Loucy (cell line): Measurements from ENCODE around the gene CIITA.

Experiments used
- H2AFZ ChIP-seq: fragments of 200-600 bp; sonication (generic); 2 replicates; pipeline ENCODE4 v1.6.0; 2016; ENCODE audit warnings: antibody characterized with exemption, mild to moderate bottlenecking, low read length, moderate library complexity
- H3F3A ChIP-seq: fragments of 200-600 bp; 2 replicates; pipeline ENCODE4 v1.6.0; 2016; ENCODE audit warnings: antibody characterized with exemption, low read depth, mild to moderate bottlenecking
- H3K27me3 ChIP-seq: fragments of 200-600 bp; sonication (generic); 2 replicates; pipeline ENCODE4 v1.6.1; 2014; ENCODE audit warnings: low read length, mild to moderate bottlenecking; ENCODE audit not compliant: insufficient read depth, poor library complexity, severe bottlenecking
- H3K36me3 ChIP-seq: fragments of 200-600 bp; sonication (generic); 2 replicates; pipeline ENCODE4 v1.6.1; 2016; ENCODE audit warnings: low read length; ENCODE audit not compliant: insufficient read depth
- H3K4me1 ChIP-seq: fragments of 200-600 bp; sonication (generic); 2 replicates; pipeline ENCODE4 v1.5.1; 2014; ENCODE audit warnings: low read length, mild to moderate bottlenecking; ENCODE audit not compliant: insufficient read depth, poor library complexity, severe bottlenecking
- H3K4me2 ChIP-seq: fragments of 200-600 bp; sonication (generic); 2 replicates; pipeline ENCODE4 v1.6.0; 2014; ENCODE audit warnings: antibody characterized with exemption, low read length, low read depth, mild to moderate bottlenecking; ENCODE audit not compliant: poor library complexity, severe bottlenecking
- H3K4me3 ChIP-seq: fragments of 200-600 bp; sonication (generic); 2 replicates; pipeline ENCODE4 v1.5.1; 2014; ENCODE audit warnings: low read length, mild to moderate bottlenecking, mixed read lengths; ENCODE audit not compliant: poor library complexity, severe bottlenecking
- H3K79me2 ChIP-seq: fragments of 200-600 bp; sonication (generic); 2 replicates; pipeline ENCODE4 v1.6.1; 2014; ENCODE audit warnings: low read length; ENCODE audit not compliant: insufficient read depth
- H3K9ac ChIP-seq: fragments of 200-600 bp; sonication (generic); 2 replicates; pipeline ENCODE4 v1.6.0; 2014; ENCODE audit warnings: mild to moderate bottlenecking, low read depth, low read length, moderate library complexity; ENCODE audit not compliant: poor library complexity, severe bottlenecking
- H3K9me2 ChIP-seq: fragments of 200-600 bp; sonication (generic); replicated peaks from 2 replicates; pipeline ENCODE4 v1.6.1; 2016; ENCODE audit warnings: low read depth, low read length, mixed read lengths
- H3K9me3 ChIP-seq: fragments of 200-600 bp; sonication (generic); 2 replicates; pipeline ENCODE4 v1.6.1; 2014; ENCODE audit warnings: mild to moderate bottlenecking, antibody characterized with exemption, low read length, low read depth; ENCODE audit not compliant: insufficient read depth
- H4K20me1 ChIP-seq: fragments of 200-600 bp; sonication (generic); 2 replicates; pipeline ENCODE4 v1.6.0; 2014; ENCODE audit warnings: antibody characterized with exemption, low read length, mild to moderate bottlenecking; ENCODE audit not compliant: insufficient read depth, poor library complexity, severe bottlenecking
- EZH2phosphoT487 ChIP-seq: fragments of 200-600 bp; IDR thresholded peaks from 2 replicates; pipeline ENCODE4 v1.6.1; 2018; ENCODE audit warnings: antibody characterized with exemption, mild to moderate bottlenecking, moderate library complexity, borderline replicate concordance
- TF ChIP-seq, protein P1 (sequence below): fragments of 200-600 bp; sonication (generic); conservative IDR thresholded peaks from 2 replicates; pipeline ENCODE4 v1.5.1; 2014; ENCODE audit warnings: mild to moderate bottlenecking, antibody characterized with exemption, low read length

Gene CIITA

DNA sequence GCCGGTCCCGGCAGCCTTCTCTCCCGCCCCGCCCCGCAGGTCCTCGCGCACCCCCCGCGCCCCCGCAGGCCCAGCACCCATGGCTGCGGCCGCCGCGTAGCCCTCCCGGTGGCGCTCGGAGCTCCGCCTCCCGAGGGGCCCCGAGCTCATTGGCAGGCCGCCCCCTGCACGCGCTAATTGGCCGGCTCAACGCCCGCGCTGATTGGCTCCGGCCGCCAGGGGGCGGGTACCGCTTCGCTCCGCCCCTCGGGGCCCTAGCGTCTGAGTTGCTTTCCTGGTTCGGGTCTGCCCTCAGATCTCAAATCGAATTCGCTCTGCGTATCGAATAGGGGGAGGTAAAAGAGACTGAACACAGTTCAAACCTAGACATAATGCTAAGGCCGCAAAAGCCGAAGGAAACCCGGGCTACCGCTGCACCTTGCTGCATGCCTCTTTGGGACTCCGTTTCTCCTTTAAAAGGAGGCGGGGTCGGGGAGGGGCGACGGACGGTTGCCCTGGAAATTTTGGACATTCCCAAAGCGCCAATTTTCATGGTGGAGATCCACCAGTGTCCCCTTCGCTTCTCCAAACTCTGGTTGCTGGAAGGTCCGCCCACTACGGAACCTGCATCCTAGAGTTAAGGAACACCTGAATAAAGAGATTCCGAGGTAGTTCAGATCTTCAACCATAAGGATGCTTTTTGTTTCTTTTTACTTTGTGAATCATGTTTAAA is 65.5 kb downstream of the CIITA start, which contains the start of gene DEXI:
DEXI (minus strand) TSS at position 117 of the 712 bp plus-strand sequence. CDS start 463 bp downstream, outside the sequence.
- H3F3A ChIP-seq, result peaks cover 2% of the 10 kb centered on the region; the same call in 1 of the 2 replicates
- peaks cover 43% of the 10 kb centered on the region; the same call in 1 of the 2 replicates for H3K79me2 ChIP-seq
- H3K4me1 ChIP-seq, result peaks cover 42% of the 10 kb centered on the region
- H2AFZ ChIP-seq, result peak within 1 kb of the TSS; percentile 94
- no peaks in the 10 kb centered on the region for H3K36me3 ChIP-seq
- H4K20me1 ChIP-seq, result peaks cover 11% of the 10 kb centered on the region
- H3K4me3 ChIP-seq, result peak within 1 kb of the TSS; percentile 81
- H3K27me3 ChIP-seq, result no peaks in the 10 kb centered on the region
- no peaks in the 10 kb centered on the region for H3K9me2 ChIP-seq
- H3K9ac ChIP-seq, result peak within 1 kb of the TSS; percentile 71
- H3K9me3 ChIP-seq, result no peaks in the 10 kb centered on the region
- H3K4me2 ChIP-seq, result peak within 1 kb of the TSS; percentile 87
- TF ChIP-seq, protein P1, sequence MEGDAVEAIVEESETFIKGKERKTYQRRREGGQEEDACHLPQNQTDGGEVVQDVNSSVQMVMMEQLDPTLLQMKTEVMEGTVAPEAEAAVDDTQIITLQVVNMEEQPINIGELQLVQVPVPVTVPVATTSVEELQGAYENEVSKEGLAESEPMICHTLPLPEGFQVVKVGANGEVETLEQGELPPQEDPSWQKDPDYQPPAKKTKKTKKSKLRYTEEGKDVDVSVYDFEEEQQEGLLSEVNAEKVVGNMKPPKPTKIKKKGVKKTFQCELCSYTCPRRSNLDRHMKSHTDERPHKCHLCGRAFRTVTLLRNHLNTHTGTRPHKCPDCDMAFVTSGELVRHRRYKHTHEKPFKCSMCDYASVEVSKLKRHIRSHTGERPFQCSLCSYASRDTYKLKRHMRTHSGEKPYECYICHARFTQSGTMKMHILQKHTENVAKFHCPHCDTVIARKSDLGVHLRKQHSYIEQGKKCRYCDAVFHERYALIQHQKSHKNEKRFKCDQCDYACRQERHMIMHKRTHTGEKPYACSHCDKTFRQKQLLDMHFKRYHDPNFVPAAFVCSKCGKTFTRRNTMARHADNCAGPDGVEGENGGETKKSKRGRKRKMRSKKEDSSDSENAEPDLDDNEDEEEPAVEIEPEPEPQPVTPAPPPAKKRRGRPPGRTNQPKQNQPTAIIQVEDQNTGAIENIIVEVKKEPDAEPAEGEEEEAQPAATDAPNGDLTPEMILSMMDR, result no peak
- no peak for TF ChIP-seq EZH2phosphoT487

DNA sequence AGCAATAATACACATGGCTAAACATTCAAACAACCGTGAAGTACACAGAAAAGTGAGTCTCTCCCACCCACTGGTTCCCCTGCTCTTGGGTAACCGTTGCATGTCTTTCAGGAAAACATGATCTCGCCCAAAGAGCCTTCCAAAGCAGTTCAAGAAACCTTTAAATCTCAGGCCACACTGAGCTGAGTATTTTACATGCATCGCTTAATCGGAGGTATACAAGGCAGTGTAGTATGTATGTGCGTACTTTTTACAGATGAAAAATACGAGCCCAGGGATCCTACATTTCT is 66.0 kb downstream of the CIITA start:
- Histone ChIP-seq H3K27me3 (no peaks in the 10 kb centered on the region), H2AFZ (no peak overlapping the region; the same call in 1 of the 2 replicates), H3K4me1 (peaks cover 39% of the 10 kb centered on the region), H3F3A (peaks cover 2% of the 10 kb centered on the region; the same call in 1 of the 2 replicates), H3K4me3 (peak overlapping the region; percentile 81), H3K9me3 (no peaks in the 10 kb centered on the region), H3K9me2 (no peaks in the 10 kb centered on the region), H4K20me1 (peaks cover 11% of the 10 kb centered on the region), H3K9ac (no peak overlapping the region), H3K36me3 (no peaks in the 10 kb centered on the region), H3K4me2 (peak overlapping the region; percentile 77), H3K79me2 (peaks cover 43% of the 10 kb centered on the region; the same call in 1 of the 2 replicates)
- TF ChIP-seq, protein P1, result no peak
- no peak for TF ChIP-seq EZH2phosphoT487

DNA sequence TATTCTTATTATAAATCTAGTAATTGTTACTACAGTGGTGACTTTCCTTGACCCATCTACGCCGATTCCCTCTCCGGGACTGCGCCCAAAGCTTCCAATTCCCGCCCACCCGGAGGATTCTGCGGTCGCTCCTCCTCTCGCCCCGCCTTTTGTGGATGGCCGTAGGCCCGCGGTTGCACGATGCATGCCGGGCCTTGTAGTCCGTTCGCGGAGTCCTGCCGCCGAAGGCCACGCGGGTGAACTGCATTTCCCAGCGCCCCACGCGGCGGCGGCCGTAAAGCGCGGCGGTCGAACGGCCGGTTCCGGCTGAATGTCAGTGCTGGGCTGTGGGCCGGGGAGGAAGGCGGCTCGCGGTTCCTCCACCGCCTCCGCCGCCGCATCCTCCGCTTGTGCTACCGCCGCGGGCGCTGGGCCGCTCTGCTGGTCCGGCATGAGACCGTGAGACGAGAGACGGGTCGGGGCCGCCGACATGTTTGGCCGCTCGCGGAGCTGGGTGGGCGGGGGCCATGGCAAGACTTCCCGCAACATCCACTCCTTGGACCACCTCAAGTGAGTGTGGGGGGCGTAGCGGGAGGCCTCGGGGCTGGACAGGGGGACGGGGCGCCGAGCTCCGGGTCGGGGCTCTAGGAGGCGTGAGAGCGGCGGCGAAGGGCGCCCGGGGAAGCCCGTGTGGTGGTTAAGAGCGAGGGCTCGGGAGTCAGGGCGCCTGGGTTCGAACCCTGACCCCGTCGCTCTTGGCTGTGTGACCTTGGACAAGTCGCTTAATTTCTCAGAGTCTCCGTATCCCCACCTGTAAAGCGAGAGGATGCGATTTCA is 67.5 kb downstream of the CIITA start, which contains the start of gene CLEC16A:
CLEC16A (plus strand) TSS at position 316 of the 816 bp plus-strand sequence; CDS start at position 470, 154 bp downstream.
- TF ChIP-seq EZH2phosphoT487, result no peak
- TF ChIP-seq, protein P1, result no peak
- H4K20me1 ChIP-seq, result peaks cover 11% of the 10 kb centered on the region
- no peaks in the 10 kb centered on the region for H3K27me3 ChIP-seq
- peaks cover 43% of the 10 kb centered on the region; the same call in 1 of the 2 replicates for H3K79me2 ChIP-seq
- no peaks in the 10 kb centered on the region for H3K9me2 ChIP-seq
- no peaks in the 10 kb centered on the region for H3K9me3 ChIP-seq
- peaks cover 2% of the 10 kb centered on the region; the same call in 1 of the 2 replicates for H3F3A ChIP-seq
- H3K4me3 ChIP-seq, result peak within 1 kb of the TSS; percentile 82
- H3K4me1 ChIP-seq, result peaks cover 28% of the 10 kb centered on the region
- H3K9ac ChIP-seq, result peak within 1 kb of the TSS; percentile 76
- H3K4me2 ChIP-seq, result peak within 1 kb of the TSS; percentile 77
- H3K36me3 ChIP-seq, result no peaks in the 10 kb centered on the region
- peak within 1 kb of the TSS; percentile 60; the same call in 1 of the 2 replicates for H2AFZ ChIP-seq
